HEK293 (cell line): ENCODE results near the gene STUM.

Experiments
- CTCF ChIA-PET: fragments of 350-600 bp; formaldehyde crosslinking; extraction: SDS; loops from one replicate; lab custom pipeline; 2021; ENCODE audit warnings: antibody characterized with exemption; lab: Yijun Ruan, JAX
- POLR2A ChIA-PET: fragments of 300-600 bp; formaldehyde crosslinking; extraction: SDS; loops from one replicate; lab custom pipeline; 2020; ENCODE audit warnings: antibody characterized with exemption, inconsistent platforms; lab: Yijun Ruan, JAX
- H3K27ac ChIP-seq: fragments of 200-500 bp; sonication (Bioruptor generic); 2 replicates; pipeline ENCODE4 v1.5.1; 2014; ENCODE audit warnings: low read depth, low read length, control low read depth, inconsistent platforms; ENCODE audit errors: extremely low read depth
- H3K36me3 ChIP-seq, 2 experiments: fragments of 200-500 bp in 1 of 2; sonication (Bioruptor generic) in 1 of 2; 1 replicate in 1 of 2; 2 replicates in 1 of 2; pipeline ENCODE4 v1.5.1; 2014 to 2017; ENCODE audit warnings: inconsistent platforms in 2 of 2, low read length in 2 of 2; ENCODE audit not compliant: control insufficient read depth in 2 of 2, insufficient read depth in 1 of 2
- H3K4me1 ChIP-seq: fragments of 200-500 bp; sonication (Bioruptor generic); 2 replicates; pipeline ENCODE4 v1.5.1; 2014; ENCODE audit warnings: mild to moderate bottlenecking, low read length, inconsistent platforms; ENCODE audit not compliant: control insufficient read depth, insufficient read depth
- H3K4me3 ChIP-seq: 2 replicates; pipeline ENCODE4 v1.5.1; 2011; ENCODE audit warnings: low read depth, mild to moderate bottlenecking, control low read depth, low read length, moderate library complexity
- H3K9me3 ChIP-seq: fragments of 200-500 bp; sonication (Bioruptor generic); 2 replicates; pipeline ENCODE4 v1.5.1; 2014; ENCODE audit warnings: low read depth, low read length, inconsistent platforms; ENCODE audit not compliant: control insufficient read depth, insufficient read depth
- BCL11A ChIP-seq: fragments of 450-650 bp; formaldehyde crosslinking; IDR thresholded peaks from 2 replicates; pipeline ENCODE4 v1.5.1; 2016; ENCODE audit warnings: low read depth, missing biosample characterization, missing genetic modification characterization
- ELK4 ChIP-seq: IDR thresholded peaks from 2 replicates; pipeline ENCODE4 v1.6.1; 2011; ENCODE audit warnings: mild to moderate bottlenecking, low read depth, low read length, borderline replicate concordance
- KLF17 ChIP-seq: fragments of 450-650 bp; formaldehyde crosslinking; IDR thresholded peaks from 2 replicates; pipeline ENCODE4 v1.5.1; 2016; ENCODE audit warnings: missing biosample characterization, missing genetic modification characterization
- PRDM10 ChIP-seq: fragments of 450-650 bp; formaldehyde crosslinking; IDR thresholded peaks from 2 replicates; pipeline ENCODE4 v1.5.1; 2016; ENCODE audit warnings: missing biosample characterization, missing genetic modification characterization
- SCRT1 ChIP-seq: fragments of 450-650 bp; formaldehyde crosslinking; IDR thresholded peaks from 2 replicates; pipeline ENCODE4 v1.5.1; 2016; ENCODE audit warnings: missing biosample characterization, missing genetic modification characterization, borderline replicate concordance
- ZFHX2 ChIP-seq: fragments of 450-650 bp; formaldehyde crosslinking; conservative IDR thresholded peaks from 2 replicates; pipeline ENCODE4 v1.5.1; 2016; ENCODE audit warnings: missing biosample characterization, missing genetic modification characterization
- ZNF341 ChIP-seq: fragments of 450-650 bp; formaldehyde crosslinking; IDR thresholded peaks from 2 replicates; pipeline ENCODE4; 2016; ENCODE audit warnings: low read depth, missing biosample characterization, missing genetic modification characterization
- TF ChIP-seq, protein P1 (sequence below): fragments of 450-650 bp; formaldehyde crosslinking; conservative IDR thresholded peaks from 2 replicates; pipeline ENCODE4 v1.5.1; 2016; ENCODE audit warnings: low read depth, missing biosample characterization, missing genetic modification characterization
- TF ChIP-seq, protein P2 (sequence below): fragments of 450-650 bp; formaldehyde crosslinking; IDR thresholded peaks from 2 replicates; pipeline ENCODE4 v1.5.1; 2017; ENCODE audit warnings: missing biosample characterization, missing genetic modification characterization
- TF ChIP-seq, protein P3 (sequence below): fragments of 450-650 bp; formaldehyde crosslinking; IDR thresholded peaks from 2 replicates; pipeline ENCODE4 v1.5.1; 2016; ENCODE audit warnings: missing biosample characterization, missing genetic modification characterization

STUM gene

DNA sequence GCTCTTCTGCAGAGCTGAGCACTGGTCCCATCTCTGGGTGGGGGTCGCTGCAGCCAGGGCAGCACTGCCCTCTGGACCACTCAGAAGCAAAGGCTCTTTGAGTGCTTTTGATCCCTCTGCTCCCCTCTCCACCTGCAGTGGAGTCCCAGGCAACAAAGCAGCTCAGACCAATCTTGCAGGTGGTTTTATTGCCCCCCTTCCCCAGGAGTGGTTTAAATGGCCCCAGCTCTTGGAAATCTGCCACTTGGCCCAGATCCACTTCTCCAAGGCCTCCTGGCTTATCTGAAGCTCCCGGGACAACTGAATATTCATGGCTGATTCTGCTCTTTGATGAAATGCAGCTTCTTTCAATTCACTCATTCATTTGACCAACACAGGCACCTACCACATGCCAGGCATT is 2.7 kb downstream of the STUM start (continued):
- TF ChIP-seq ELK4: no peak
- peak; percentile 27; the same call in 1 of the 2 replicates for TF ChIP-seq ZNF341
- TF ChIP-seq, protein P1, sequence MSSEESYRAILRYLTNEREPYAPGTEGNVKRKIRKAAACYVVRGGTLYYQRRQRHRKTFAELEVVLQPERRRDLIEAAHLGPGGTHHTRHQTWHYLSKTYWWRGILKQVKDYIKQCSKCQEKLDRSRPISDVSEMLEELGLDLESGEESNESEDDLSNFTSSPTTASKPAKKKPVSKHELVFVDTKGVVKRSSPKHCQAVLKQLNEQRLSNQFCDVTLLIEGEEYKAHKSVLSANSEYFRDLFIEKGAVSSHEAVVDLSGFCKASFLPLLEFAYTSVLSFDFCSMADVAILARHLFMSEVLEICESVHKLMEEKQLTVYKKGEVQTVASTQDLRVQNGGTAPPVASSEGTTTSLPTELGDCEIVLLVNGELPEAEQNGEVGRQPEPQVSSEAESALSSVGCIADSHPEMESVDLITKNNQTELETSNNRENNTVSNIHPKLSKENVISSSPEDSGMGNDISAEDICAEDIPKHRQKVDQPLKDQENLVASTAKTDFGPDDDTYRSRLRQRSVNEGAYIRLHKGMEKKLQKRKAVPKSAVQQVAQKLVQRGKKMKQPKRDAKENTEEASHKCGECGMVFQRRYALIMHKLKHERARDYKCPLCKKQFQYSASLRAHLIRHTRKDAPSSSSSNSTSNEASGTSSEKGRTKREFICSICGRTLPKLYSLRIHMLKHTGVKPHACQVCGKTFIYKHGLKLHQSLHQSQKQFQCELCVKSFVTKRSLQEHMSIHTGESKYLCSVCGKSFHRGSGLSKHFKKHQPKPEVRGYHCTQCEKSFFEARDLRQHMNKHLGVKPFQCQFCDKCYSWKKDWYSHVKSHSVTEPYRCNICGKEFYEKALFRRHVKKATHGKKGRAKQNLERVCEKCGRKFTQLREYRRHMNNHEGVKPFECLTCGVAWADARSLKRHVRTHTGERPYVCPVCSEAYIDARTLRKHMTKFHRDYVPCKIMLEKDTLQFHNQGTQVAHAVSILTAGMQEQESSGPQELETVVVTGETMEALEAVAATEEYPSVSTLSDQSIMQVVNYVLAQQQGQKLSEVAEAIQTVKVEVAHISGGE (tag by site-specific recombination): no peak
- peak; percentile 98 for TF ChIP-seq PRDM10
- TF ChIP-seq, protein P2, sequence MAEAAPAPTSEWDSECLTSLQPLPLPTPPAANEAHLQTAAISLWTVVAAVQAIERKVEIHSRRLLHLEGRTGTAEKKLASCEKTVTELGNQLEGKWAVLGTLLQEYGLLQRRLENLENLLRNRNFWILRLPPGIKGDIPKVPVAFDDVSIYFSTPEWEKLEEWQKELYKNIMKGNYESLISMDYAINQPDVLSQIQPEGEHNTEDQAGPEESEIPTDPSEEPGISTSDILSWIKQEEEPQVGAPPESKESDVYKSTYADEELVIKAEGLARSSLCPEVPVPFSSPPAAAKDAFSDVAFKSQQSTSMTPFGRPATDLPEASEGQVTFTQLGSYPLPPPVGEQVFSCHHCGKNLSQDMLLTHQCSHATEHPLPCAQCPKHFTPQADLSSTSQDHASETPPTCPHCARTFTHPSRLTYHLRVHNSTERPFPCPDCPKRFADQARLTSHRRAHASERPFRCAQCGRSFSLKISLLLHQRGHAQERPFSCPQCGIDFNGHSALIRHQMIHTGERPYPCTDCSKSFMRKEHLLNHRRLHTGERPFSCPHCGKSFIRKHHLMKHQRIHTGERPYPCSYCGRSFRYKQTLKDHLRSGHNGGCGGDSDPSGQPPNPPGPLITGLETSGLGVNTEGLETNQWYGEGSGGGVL (tag by site-specific recombination): peak; percentile 49
- TF ChIP-seq, protein P3, sequence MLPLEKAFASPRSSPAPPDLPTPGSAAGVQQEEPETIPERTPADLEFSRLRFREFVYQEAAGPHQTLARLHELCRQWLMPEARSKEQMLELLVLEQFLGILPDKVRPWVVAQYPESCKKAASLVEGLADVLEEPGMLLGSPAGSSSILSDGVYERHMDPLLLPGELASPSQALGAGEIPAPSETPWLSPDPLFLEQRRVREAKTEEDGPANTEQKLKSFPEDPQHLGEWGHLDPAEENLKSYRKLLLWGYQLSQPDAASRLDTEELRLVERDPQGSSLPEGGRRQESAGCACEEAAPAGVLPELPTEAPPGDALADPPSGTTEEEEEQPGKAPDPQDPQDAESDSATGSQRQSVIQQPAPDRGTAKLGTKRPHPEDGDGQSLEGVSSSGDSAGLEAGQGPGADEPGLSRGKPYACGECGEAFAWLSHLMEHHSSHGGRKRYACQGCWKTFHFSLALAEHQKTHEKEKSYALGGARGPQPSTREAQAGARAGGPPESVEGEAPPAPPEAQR (tag by site-specific recombination): no peak
- peak; percentile 91 for TF ChIP-seq SCRT1
- 0 out of 2 replicates have a peak, but pooled peaks have one; percentile 12 for TF ChIP-seq BCL11A

DNA sequence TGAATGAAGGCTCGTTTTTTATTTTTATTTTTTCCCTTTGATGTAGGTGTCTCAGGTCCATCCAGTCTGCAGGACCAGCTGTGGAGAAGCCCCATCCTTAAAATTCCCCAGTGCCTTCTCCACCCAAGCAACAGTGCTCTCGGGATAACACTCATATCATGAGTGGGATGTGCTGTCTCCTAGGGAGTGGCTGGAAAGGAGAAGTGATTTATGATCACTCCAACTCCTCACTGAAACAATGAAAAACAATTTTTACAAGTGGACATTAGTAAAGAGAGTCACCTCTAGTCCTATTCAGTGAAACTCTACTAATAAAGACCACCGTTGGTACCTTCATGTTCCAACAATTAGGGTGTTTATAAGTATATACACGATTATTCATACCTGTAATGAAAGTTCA is 3.5 kb downstream of the STUM start:
- Histone ChIP-seq H3K27ac (no peak overlapping the region), H3K9me3 (no peaks in the 10 kb centered on the region), H3K4me3 (no peak overlapping the region), H3K36me3 (no peaks in the 10 kb centered on the region)
- CTCF ChIA-PET: interaction anchor here (5.9 kb wide), 1 partner anchor 18 kb away, joined by 28 read pairs; no protein-coding TSS in a partner anchor
- TF ChIP-seq KLF17 (tag by site-specific recombination) (no peak), ZFHX2 (tag by site-specific recombination) (0 out of 2 replicates have a peak, but pooled peaks have one; percentile 6)
- TF ChIP-seq, all 188 proteins: peak for 1
- POLR2A ChIA-PET: no interaction called here
- H3K4me1 ChIP-seq: peaks cover 27% of the 10 kb centered on the region
